Keratinocyte (primary cell): ENCODE data around the gene DCXR. TPM values are rescaled to one million over a fixed set of nuclear protein-coding genes. Genes with fewer than 3 reads are reported as not detected.
"Not testable (repeated sequence)": the region's sequence is repeated elsewhere in the genome, so short reads cannot be mapped to it uniquely, and the experiment has no call there.

ENCODE experiments used
- DNase-seq: peaks from one replicate; pipeline ENCODE4 v3.0.0-alpha.2; 2011; ENCODE audit warnings: low read depth, missing footprints, low spot score
- FAIRE-seq: peaks from 2 replicates; lab custom pipeline; 2011; peaks lifted over from hg19 to GRCh38; lab: Jason Lieb, UNC
- H2AFZ ChIP-seq: 2 replicates; pipeline ENCODE4 v1.6.0; 2012; ENCODE audit warnings: low read length, control low read depth, inconsistent platforms; ENCODE audit not compliant: control insufficient read depth
- H3K27ac ChIP-seq: 2 replicates; pipeline ENCODE4 v1.5.1; 2011; ENCODE audit warnings: low read length; ENCODE audit not compliant: control insufficient read depth, insufficient read depth
- H3K27me3 ChIP-seq: 3 replicates; pipeline ENCODE4 v1.6.0; 2011; ENCODE audit warnings: low read length; ENCODE audit not compliant: control insufficient read depth, insufficient read depth; ENCODE audit errors: extremely low read depth
- H3K36me3 ChIP-seq, 2 experiments: 2 replicates in 1 of 2; 3 replicates in 1 of 2; pipeline ENCODE4 v1.5.1; 2011; ENCODE audit warnings: low read length in 2 of 2, mild to moderate bottlenecking in 1 of 2; ENCODE audit not compliant: control insufficient read depth in 2 of 2, insufficient read depth in 2 of 2; ENCODE audit errors: extremely low read depth in 1 of 2
- H3K4me1 ChIP-seq: 3 replicates; pipeline ENCODE4 v1.5.1; 2011; ENCODE audit warnings: low read length; ENCODE audit not compliant: control insufficient read depth, insufficient read depth; ENCODE audit errors: extremely low read depth
- H3K4me2 ChIP-seq: 3 replicates; pipeline ENCODE4 v1.6.0; 2011; ENCODE audit warnings: low read depth, low read length; ENCODE audit not compliant: control insufficient read depth, insufficient read depth; ENCODE audit errors: extremely low read depth
- H3K4me3 ChIP-seq, 3 experiments: fragments of 200-600 bp in 1 of 3; sonication (generic) in 1 of 3; 2 replicates in 2 of 3; 3 replicates in 1 of 3; pipeline ENCODE4 v1.5.1; 2011 to 2016; ENCODE audit warnings: low read length in 3 of 3, mild to moderate bottlenecking in 3 of 3, control low read depth in 2 of 3, inconsistent platforms in 1 of 3, low read depth in 1 of 3, mixed read lengths in 1 of 3, mixed run types in 1 of 3, moderate library complexity in 1 of 3; ENCODE audit not compliant: control insufficient read depth in 2 of 3, insufficient read depth in 2 of 3; ENCODE audit errors: extremely low read depth in 1 of 3
- H3K79me2 ChIP-seq: 2 replicates; pipeline ENCODE4 v1.6.0; 2012; ENCODE audit warnings: low read length; ENCODE audit not compliant: control insufficient read depth, insufficient read depth
- H3K9ac ChIP-seq: 3 replicates; pipeline ENCODE4 v1.6.0; 2011; ENCODE audit warnings: low read length; ENCODE audit not compliant: control insufficient read depth, insufficient read depth; ENCODE audit errors: extremely low read depth
- H3K9me1 ChIP-seq: 3 replicates; pipeline ENCODE4 v1.6.0; 2011; ENCODE audit warnings: low read length; ENCODE audit not compliant: control insufficient read depth, insufficient read depth; ENCODE audit errors: extremely low read depth
- H3K9me3 ChIP-seq: 2 replicates; pipeline ENCODE4 v1.5.1; 2012; ENCODE audit warnings: low read depth, low read length; ENCODE audit not compliant: control insufficient read depth
- H4K20me1 ChIP-seq: 3 replicates; pipeline ENCODE4 v1.6.0; 2011; ENCODE audit warnings: low read length; ENCODE audit not compliant: control insufficient read depth, insufficient read depth; ENCODE audit errors: extremely low read depth
- EZH2 ChIP-seq: IDR thresholded peaks from one replicate; pipeline ENCODE4 v1.6.1; 2012; ENCODE audit warnings: inconsistent platforms, mild to moderate bottlenecking, low read length, moderate library complexity
- dilution Hi-C: fragments of 300-500 bp; cut with MboI; formaldehyde crosslinking; loops from one replicate; pipeline ENCODE4 v1.7.0; 2020; ENCODE audit warnings: low sequenced_read_pairs; ENCODE audit not compliant: extremely low pct_ligation_motif_present
- polyA plus RNA-seq, 5 experiments: library from polyadenylated mRNA; depleted of rRNA in 3 of 5; stranded (reverse) in 3 of 5; stranded (forward) in 1 of 5; unstranded in 1 of 5; fragments of >200 nt; gene quantifications; 1 replicate in 1 of 5; 2 replicates in 3 of 5; 3 replicates in 1 of 5; pipeline versions ENCODE4 v1.2.1 to v1.2.3, GENCODE V29; 2011 to 2012; ENCODE audit warnings: missing spikeins in 2 of 5, low read depth in 1 of 5, low replicate concordance in 1 of 5
- TF ChIP-seq, protein P1 (sequence below), 3 experiments: IDR thresholded peaks in 1 of 3; conservative IDR thresholded peaks in 1 of 3; optimal IDR thresholded peaks in 1 of 3; 2 replicates in 2 of 3; 3 replicates in 1 of 3; pipeline versions ENCODE3 to v1.5.1; 2011; ENCODE audit warnings: low read length in 3 of 3, mild to moderate bottlenecking in 3 of 3, moderate library complexity in 2 of 3, control low read depth in 1 of 3, inconsistent platforms in 1 of 3; ENCODE audit not compliant: insufficient read depth in 2 of 3; ENCODE audit errors: extremely low read depth in 1 of 3

DCXR gene
- polyA plus RNA-seq, 1 donor (not counting 4 experiments of a cell fraction or from before 2014, with no cell fraction given): 45.4 TPM

DNA sequence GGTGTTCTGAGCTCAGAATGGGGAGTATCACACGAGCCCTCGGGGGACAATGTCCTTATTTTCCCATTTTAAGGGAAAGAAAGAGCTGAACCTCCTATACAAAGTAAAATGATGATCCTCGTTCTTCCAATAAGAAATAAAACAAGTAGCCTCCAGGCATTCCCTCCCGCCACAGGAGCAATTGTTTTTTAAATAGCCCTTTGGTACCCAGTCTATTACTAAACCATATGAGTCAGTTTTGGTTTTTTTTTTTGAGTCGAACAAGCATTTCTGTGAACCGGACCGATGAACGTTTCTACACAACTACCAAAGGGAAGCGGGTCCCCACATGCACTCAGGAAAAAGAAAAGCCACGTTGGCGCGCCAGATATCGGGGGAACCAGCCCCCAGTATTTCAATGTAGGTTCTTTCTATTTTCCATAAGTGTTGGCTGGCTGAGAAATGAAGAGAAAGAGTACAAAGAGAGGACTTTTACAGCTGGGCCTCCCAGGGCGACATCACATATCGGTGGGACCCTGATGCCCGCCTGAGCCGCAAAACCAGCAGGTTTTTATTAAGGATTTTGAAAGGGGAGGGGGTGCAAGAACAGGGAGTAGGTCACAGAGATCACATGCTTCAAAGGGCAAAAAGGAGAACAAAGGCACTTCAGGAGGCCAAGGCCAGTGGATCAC, 3.8 kb upstream of the DCXR start:
- DNase-seq: no peak
- Histone ChIP-seq H3K9me1 (no peaks in the 10 kb centered on the region), H3K27ac (no peak overlapping the region), H3K79me2 (no peaks in the 10 kb centered on the region), H4K20me1 (no peaks in the 10 kb centered on the region), H3K4me3 (no peak overlapping the region), H3K27me3 (no peaks in the 10 kb centered on the region), H3K4me1 (peaks cover 8% of the 10 kb centered on the region), H3K4me2 (no peak overlapping the region), H3K36me3 (no peaks in the 10 kb centered on the region), H3K9ac (no peak overlapping the region), H3K9me3 (no peaks in the 10 kb centered on the region), H2AFZ (no peak overlapping the region)
- no peak for FAIRE-seq
- TF ChIP-seq, protein P1, sequence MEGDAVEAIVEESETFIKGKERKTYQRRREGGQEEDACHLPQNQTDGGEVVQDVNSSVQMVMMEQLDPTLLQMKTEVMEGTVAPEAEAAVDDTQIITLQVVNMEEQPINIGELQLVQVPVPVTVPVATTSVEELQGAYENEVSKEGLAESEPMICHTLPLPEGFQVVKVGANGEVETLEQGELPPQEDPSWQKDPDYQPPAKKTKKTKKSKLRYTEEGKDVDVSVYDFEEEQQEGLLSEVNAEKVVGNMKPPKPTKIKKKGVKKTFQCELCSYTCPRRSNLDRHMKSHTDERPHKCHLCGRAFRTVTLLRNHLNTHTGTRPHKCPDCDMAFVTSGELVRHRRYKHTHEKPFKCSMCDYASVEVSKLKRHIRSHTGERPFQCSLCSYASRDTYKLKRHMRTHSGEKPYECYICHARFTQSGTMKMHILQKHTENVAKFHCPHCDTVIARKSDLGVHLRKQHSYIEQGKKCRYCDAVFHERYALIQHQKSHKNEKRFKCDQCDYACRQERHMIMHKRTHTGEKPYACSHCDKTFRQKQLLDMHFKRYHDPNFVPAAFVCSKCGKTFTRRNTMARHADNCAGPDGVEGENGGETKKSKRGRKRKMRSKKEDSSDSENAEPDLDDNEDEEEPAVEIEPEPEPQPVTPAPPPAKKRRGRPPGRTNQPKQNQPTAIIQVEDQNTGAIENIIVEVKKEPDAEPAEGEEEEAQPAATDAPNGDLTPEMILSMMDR (optimal IDR thresholded peaks at IDR 0.05 in 1 of 3, IDR thresholded peaks at IDR 0.05 in 1 of 3, conservative IDR thresholded peaks at IDR 0.05 in 1 of 3; ENCODE audit: extremely low read depth in 1 of 3, insufficient read depth in 2 of 3, low read length in 3 of 3): no peak
- TF ChIP-seq EZH2: no peak
- dilution Hi-C loops: no loop called here

DNA sequence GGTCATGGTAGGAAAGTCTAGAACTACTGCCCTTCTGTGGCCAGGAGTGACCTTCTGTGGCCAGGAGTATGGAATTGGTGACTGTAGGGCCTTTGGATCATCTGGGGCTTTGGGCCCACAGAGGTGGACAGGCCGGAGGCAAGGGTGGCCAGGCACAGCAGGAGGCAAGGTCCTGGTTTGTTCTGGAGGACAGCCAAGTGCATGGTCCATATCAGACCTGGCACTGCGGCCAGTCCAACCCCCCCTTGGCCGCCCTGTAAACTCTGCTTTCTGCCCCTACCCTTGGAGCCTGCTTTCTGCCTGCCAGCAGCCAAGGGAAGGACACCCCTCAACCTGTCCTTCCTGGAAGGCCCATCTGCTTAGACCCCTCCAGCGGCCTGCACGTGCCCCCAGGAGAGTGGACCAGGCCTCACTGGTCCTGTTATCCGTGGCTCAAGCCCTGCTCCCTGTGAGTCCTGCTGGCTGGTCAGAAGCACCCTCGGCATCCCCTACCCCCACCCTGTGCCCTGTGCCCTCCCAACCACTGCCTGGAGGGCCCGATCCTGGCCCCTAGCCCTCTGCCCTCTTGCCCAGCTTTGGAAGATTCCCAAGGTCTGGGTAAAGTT, 2.3 kb upstream of the DCXR start:
- H3K9me3 ChIP-seq: no peaks in the 10 kb centered on the region
- H3K36me3 ChIP-seq: peaks cover under 1 to 4% of the 10 kb centered on the region in 2 experiments
- TF ChIP-seq EZH2: no peak
- TF ChIP-seq, protein P1 (optimal IDR thresholded peaks at IDR 0.05 in 1 of 3, IDR thresholded peaks at IDR 0.05 in 1 of 3, conservative IDR thresholded peaks at IDR 0.05 in 1 of 3; ENCODE audit: extremely low read depth in 1 of 3, insufficient read depth in 2 of 3, low read length in 3 of 3): no peak
- peaks cover 9% of the 10 kb centered on the region for H3K4me1 ChIP-seq
- H3K4me2 ChIP-seq: no peak overlapping the region
- H3K27ac ChIP-seq: no peak overlapping the region
- dilution Hi-C loops: no loop called here
- no peaks in the 10 kb centered on the region for H3K79me2 ChIP-seq
- no peak overlapping the region for H2AFZ ChIP-seq
- no peaks in the 10 kb centered on the region for H3K9me1 ChIP-seq
- H3K4me3 ChIP-seq: no peak overlapping the region
- H3K27me3 ChIP-seq: no peaks in the 10 kb centered on the region
- H4K20me1 ChIP-seq: no peaks in the 10 kb centered on the region
- FAIRE-seq (no peak), DNase-seq (no peak)
- H3K9ac ChIP-seq: no peak overlapping the region

DNA sequence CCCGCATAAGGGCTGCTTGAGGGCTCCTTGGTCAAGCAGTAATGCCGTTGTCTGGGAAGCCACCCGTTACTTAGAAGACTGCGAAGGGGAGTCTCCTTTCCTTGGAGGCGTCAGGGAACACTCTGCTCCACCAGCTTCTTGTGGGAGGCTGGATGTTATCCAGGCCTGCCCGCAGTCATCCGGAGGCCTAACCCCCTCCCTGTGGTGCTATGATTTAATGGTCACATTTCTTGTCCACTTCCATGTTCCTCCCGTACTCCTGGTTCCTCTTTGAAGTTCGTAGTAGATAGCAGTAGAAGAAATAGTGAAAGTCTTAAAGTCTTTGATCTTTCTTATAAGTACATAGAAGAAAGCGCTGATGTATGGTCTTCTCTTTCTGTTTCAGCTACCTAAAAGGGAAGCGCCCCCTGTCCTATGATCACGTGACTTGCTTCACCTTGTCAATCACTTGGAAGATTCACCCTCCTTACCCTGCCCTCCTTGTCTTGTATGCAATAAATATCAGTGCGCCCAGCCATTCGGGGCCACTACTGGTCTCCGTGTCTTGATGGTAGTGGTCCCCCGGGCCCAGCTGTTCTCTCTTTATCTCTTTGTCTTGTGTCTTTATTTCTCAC, 1.4 kb upstream of the DCXR start:
- H3K4me1 ChIP-seq, H3K79me2 ChIP-seq, dilution Hi-C loops, H3K4me3 ChIP-seq, H3K27ac ChIP-seq, H3K4me2 ChIP-seq, H3K9ac ChIP-seq, H4K20me1 ChIP-seq, H3K27me3 ChIP-seq, H3K36me3 ChIP-seq, H3K9me1 ChIP-seq, FAIRE-seq, DNase-seq, H3K9me3 ChIP-seq, H2AFZ ChIP-seq: not testable (repeated sequence)
